ENCODE data around the gene MACROH2A2. TPM values are rescaled to one million over a fixed set of nuclear protein-coding genes. Genes with fewer than 3 reads are reported as not detected.
A peak's percentile ranks its signal among the peaks of the same experiment; 100 is the strongest.

Gene MACROH2A2
- total and polyA plus RNA-seq, 2 of the 13 experiments (the other 11 are each of a cell fraction or from before 2014, with no cell fraction given): 9.8 to 43.1 TPM

GRCh38 chr10:70130878-70131559, 78.4 kb downstream of the MACROH2A2 start (continued):
- TF ChIP-seq PITX1 (CRISPR knock-in tag; IDR thresholded peaks at IDR 0.05) (0 out of 2 replicates have a peak, but pooled peaks have one; percentile 7), SP1 (IDR thresholded peaks at IDR 0.05) (no peak), SP1 (CRISPR knock-in tag; IDR thresholded peaks at IDR 0.05) (peak; percentile 31; the same call in 1 of the 2 replicates), ZNF7 (CRISPR knock-in tag; IDR thresholded peaks at IDR 0.05) (0 out of 2 replicates have a peak, but pooled peaks have one; percentile 36), ZNF746 (CRISPR knock-in tag; IDR thresholded peaks at IDR 0.05) (0 out of 2 replicates have a peak, but pooled peaks have one; percentile 36), POLR2G (IDR thresholded peaks at IDR 0.05; ENCODE audit: low read depth, low read length) (peak; percentile 74), ZNF232 (CRISPR knock-in tag; IDR thresholded peaks at IDR 0.05; ENCODE audit: borderline replicate concordance) (0 out of 2 replicates have a peak, but pooled peaks have one; percentile 65), RXRB (CRISPR knock-in tag; IDR thresholded peaks at IDR 0.05; ENCODE audit: borderline replicate concordance) (peak; percentile 17; the same call in 1 of the 2 replicates), SAP130 (CRISPR knock-in tag; IDR thresholded peaks at IDR 0.05; ENCODE audit: low read depth) (peak; percentile 68), TCF7 (IDR thresholded peaks at IDR 0.05; ENCODE audit: low read depth) (peak; percentile 69), ZNF646 (CRISPR knock-in tag; IDR thresholded peaks at IDR 0.05) (peak; percentile 97), AFF4 (CRISPR knock-in tag; IDR thresholded peaks at IDR 0.05) (peak; percentile 82), HOXA3 (CRISPR knock-in tag; IDR thresholded peaks at IDR 0.05) (peak; percentile 35; the same call in 1 of the 2 replicates), ZNF772 (CRISPR knock-in tag; IDR thresholded peaks at IDR 0.05) (no peak), ARID5B (CRISPR knock-in tag; IDR thresholded peaks at IDR 0.05) (peak; percentile 72), RFXAP (CRISPR knock-in tag; IDR thresholded peaks at IDR 0.05; ENCODE audit: borderline replicate concordance) (peak; percentile 59; the same call in 1 of the 2 replicates)
